NCI-H2227 (cell line): ENCODE data around the gene HABP4.

Source experiments
- DNase-seq: peaks from one replicate; lab custom pipeline; 2025; ENCODE audit not compliant: unreplicated experiment; lab: John Stamatoyannopoulos, UW

The HABP4 gene

DNA sequence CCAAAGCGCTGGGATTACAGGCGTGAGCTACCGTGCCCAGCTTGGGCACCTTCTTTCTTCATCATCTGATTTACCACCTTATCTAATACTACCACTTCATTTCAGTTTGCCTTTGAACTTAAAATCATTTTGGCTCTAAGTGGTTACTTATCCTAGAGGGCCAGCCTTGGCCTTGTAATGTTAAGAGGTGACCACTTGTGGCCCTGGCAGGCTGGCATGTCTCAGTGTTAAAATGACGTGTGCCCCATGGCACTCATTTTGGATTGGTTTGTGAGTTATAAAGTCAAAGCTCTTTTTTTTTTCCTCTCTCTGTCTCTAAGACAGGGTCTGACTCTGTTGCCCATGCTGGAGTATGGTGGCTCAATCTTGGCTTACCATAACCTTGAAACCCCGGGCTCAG, 17.8 kb downstream of the HABP4 start:
- DNase-seq: no peak

GRCh38 chr9:96476013-96476412, 26.0 kb downstream of the HABP4 start:
- DNase-seq: no peak

GRCh38 chr9:96476591-96476990, 26.6 kb downstream of the HABP4 start:
- no peak for DNase-seq

- no peak for DNase-seq
Observed at GRCh38 chr9:96478829-96479371, 28.9 kb downstream of the HABP4 start.

DNA sequence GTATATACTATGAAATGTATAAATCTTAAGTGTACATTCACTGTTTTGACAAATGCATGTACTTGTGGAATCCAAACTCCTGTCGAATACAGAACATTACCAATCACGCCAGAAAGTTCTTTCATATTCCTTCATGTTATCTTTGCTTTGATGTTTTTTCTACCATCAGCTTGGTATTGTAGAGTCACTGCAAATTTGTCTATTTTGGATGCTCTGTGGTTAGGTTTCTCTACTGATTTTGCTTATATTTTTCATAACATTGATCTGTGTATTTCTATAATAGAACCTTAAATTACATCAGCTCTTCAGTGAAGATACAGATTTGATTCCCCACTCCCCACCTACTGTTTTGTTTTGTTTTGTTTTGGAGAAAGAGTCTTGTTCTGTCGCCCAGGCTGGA, 30.8 kb downstream of the HABP4 start:
- no peak for DNase-seq

DNA sequence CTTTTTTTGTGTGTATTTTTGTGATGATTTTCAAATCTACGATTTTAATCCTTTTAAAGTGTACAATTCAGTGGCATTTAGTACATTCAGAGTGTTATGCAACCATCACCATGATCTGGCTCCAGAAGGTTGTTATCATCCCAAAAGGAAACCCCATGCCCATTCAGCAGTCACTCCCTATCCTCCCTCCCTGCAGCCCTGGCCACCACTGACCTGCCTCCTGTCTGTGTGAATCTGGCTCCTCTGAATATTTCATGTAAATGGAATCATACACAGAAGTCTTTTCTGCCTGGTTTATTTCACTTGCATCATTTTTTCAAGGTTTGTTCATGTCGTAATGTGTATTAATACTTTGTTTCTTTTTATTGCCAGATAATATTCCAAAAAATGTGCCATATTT, 32.5 kb downstream of the HABP4 start:
- DNase-seq: no peak

DNA sequence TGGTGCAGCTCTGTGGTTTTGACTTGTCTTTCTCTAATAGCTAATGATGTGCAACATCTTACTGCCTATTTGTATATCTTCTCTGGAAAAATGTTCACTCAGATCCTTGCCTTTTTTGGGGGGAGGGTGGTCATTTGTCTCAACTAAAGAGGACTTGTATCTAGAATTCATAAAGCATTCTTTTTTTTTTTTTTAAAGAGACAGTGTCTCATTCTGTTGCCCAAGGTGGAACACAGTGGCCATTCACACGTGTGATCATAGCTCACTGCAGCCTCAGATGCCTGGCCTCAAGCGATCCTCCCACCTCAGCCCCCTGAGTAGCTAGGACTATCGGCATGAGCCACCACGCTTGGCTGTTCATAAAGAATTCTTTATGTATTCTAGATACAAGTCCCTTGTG, 33.2 kb downstream of the HABP4 start:
- DNase-seq: no peak

GRCh38 chr9:96483733-96484390, 33.9 kb downstream of the HABP4 start:
- DNase-seq: no peak

DNA sequence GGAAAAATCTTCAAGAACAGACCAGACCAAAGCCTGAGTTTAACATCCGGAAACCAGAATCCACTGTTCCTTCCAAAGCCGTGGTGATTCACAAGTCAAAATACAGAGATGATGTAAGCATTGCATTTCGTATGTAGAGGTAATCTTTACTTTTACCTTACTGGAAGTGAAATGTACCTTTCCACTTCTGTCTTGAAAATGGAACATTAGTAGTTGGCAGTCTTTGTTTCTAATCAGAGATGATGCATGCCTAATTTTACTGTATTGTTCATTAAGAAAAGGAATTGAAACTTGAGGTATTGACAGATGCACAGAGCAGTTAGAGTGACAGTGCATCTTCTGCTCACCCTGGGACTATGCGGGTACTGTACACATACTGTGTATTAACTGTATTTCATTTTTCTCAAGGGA, 34.6 kb downstream of the HABP4 start:
- DNase-seq: no peak

GRCh38 chr9:96485280-96485679, 35.3 kb downstream of the HABP4 start:
- no peak for DNase-seq

GRCh38 chr9:96486386-96487028, 36.5 kb downstream of the HABP4 start:
- DNase-seq: no peak

- no peak for DNase-seq
Observed at GRCh38 chr9:96487029-96487396, 37.0 kb downstream of the HABP4 start.

GRCh38 chr9:96487949-96488348, 38.0 kb downstream of the HABP4 start:
- no peak for DNase-seq

- DNase-seq: no peak
Observed at GRCh38 chr9:96489482-96489979, 39.6 kb downstream of the HABP4 start.

DNA sequence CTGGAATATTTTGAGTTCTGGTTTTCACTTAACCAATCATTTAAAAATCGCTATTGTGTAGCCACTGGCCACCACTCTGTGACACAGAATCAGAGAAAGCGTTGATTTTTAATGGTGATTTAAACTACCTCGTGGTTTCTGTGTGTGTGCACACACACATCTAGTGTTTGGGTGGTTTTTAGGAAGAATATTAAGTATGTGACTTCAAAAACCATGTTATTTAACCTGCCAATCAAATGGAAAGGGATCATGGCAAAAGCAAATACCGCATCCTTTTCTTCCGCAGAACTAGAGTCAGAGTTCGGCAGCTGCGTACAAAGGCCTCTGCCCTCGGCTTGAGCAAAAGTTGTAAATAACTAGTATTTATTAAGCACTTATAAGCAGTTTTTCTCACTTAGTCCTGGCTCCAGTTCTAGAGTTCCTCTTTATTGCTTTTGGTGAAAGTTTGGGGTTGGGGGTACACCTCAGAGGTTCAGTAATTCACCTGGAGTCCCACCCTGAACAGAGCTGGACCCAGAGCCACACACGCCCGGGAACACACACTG, 40.6 kb downstream of the HABP4 start:
- DNase-seq: no peak

DNA sequence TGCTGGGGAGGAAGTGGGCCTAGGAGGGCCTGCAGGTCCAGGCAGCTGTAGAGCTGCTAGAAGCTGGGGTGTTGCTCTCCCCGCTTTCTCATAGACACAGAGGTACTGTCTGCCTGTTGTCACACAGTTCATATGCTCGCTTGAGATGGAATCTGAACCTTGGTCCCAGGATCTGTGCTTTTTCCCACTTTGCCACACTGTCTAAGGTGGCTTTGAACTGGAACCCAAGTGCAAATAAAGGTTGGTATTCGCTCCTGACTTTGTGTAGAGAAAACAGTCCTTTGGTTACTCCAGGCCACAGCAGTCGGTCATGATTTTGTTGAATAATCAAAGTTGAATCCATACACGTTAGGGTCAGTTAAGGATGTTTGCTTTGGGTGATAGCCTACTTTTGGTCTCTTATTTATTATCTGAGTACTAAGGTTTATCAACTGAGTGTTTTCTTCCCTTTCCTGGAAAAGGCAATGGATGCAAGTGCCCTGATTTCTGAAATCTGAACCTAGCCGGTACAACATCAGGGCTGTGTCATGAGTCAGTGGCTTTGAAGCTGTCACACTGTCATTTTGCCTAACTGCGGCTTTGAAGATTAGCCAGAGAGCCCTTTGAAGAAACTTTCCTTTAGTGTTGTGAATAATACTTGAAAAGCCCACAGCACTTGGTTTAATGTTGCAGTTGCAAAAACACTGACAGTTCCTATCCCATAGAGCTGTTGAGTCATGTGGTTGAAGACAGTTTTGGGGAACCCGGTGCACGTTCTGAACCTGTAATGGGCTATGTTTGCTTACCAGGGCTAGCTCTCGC, 41.3 kb downstream of the HABP4 start:
- no peak for DNase-seq

- DNase-seq: no peak
Observed at GRCh38 chr9:96491880-96492525, 42.0 kb downstream of the HABP4 start.

- no peak for DNase-seq
Observed at GRCh38 chr9:96492993-96493531, 43.1 kb downstream of the HABP4 start.

DNA sequence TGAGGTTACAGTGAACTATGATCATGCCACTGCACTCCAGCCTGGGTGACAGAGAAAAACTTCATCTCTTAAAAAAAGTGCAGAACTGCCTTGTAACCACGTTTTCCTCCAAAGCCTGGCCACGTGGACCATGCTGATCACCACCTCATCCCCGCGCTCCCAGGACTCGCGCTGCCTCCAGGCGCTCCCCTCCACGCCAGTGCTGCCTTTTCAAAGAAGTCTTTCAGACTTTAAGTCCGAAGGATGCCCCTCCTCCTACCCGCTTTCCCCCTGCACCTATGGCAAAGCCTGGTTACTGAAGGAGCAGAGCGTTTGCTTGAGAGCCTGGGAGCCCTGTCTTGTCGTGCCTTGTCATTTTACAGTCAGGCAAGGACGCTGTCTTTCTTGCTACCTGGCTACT, 43.8 kb downstream of the HABP4 start:
- no peak for DNase-seq

GRCh38 chr9:96494215-96494800, 44.3 kb downstream of the HABP4 start:
- DNase-seq: no peak
